Omental fat pad (tissue), 4 donors: ENCODE measurements around the gene LAD1. TPM values are rescaled to one million over a fixed set of nuclear protein-coding genes. Genes with fewer than 3 reads are reported as not detected.

Experiments used
- ATAC-seq: fragments of 150-250 bp; one replicate; pipeline ENCODE4 v1.9.1; 2016; ENCODE audit warnings: mild to moderate bottlenecking, moderate library complexity; ENCODE audit not compliant: low FRiP score
- DNase-seq: peaks from one replicate; pipeline ENCODE4 v3.0.0-alpha.2; 2019; ENCODE audit warnings: low spot score
- CTCF ChIP-seq, 3 donors: fragments of 450-650 bp; IDR thresholded peaks; one replicate each; pipeline ENCODE4 v1.5.1; 2016 to 2017; ENCODE audit warnings: antibody characterized with exemption in 3 of 3, mild to moderate bottlenecking in 3 of 3, moderate library complexity in 2 of 3
- total RNA-seq, 4 donors: library from RNA; depleted of rRNA; stranded (reverse); fragments of >200 nt; gene quantifications; one replicate each; pipeline ENCODE4 v1.1.0, GENCODE V29; 2016

LAD1 gene
- total RNA-seq, 4 donors from 2014 or later: 0.19 to 0.48 (median 0.25) TPM; not detected in 1

GRCh38 chr1:201419256-201419655 is 20.1 kb upstream of the LAD1 start:
- no peak for ATAC-seq
- no peak for DNase-seq
- no peak for TF ChIP-seq CTCF (IDR thresholded peaks at IDR 0.05)

GRCh38 chr1:201418461-201418860 is 19.3 kb upstream of the LAD1 start:
- TF ChIP-seq CTCF (IDR thresholded peaks at IDR 0.05): no peak
- ATAC-seq (no peak), DNase-seq (no peak)

- DNase-seq: no peak
- no peak for TF ChIP-seq CTCF (IDR thresholded peaks at IDR 0.05)
- no peak for ATAC-seq
Observed at GRCh38 chr1:201414051-201414738, 15.1 kb upstream of the LAD1 start.

- no peak for TF ChIP-seq CTCF (IDR thresholded peaks at IDR 0.05)
- no peak for ATAC-seq
- DNase-seq: no peak
Observed at GRCh38 chr1:201411292-201411691, 12.2 kb upstream of the LAD1 start.

- TF ChIP-seq CTCF (IDR thresholded peaks at IDR 0.05): no peak
- ATAC-seq: no peak
- no peak for DNase-seq
Observed at GRCh38 chr1:201409440-201409839, 10.3 kb upstream of the LAD1 start.

GRCh38 chr1:201408834-201409200 is 9.7 kb upstream of the LAD1 start:
- no peak for DNase-seq
- ATAC-seq: no peak
- no peak for TF ChIP-seq CTCF (IDR thresholded peaks at IDR 0.05)

- ATAC-seq (peak; percentile 29), DNase-seq (peak; percentile 88)
- peak in 2 of 3 donors; percentile 19 to 65 for TF ChIP-seq CTCF (IDR thresholded peaks at IDR 0.05)
Observed at GRCh38 chr1:201408176-201408833, 9.2 kb upstream of the LAD1 start.
